RWPE2 (cell line): ENCODE measurements around the gene STMN1.

Source experiments
- ATAC-seq: fragments of 200-7000 bp; cut with Tn5 transposase; 3 replicates; pipeline ENCODE4 v1.9.1; 2021; ENCODE audit warnings: low read depth
- DNase-seq: peaks from one replicate; pipeline ENCODE4 v3.0.0-alpha.2; 2020; ENCODE audit warnings: low spot score
- H3K27ac ChIP-seq: fragments of 450-650 bp; 2 replicates; pipeline ENCODE4 v1.5.1; 2017; ENCODE audit warnings: mild to moderate bottlenecking; ENCODE audit not compliant: poor library complexity, severe bottlenecking
- H3K27me3 ChIP-seq: fragments of 250-450 bp; sonication (Bioruptor Pico); 2 replicates; pipeline ENCODE4 v1.5.1; 2021; ENCODE audit warnings: mild to moderate bottlenecking, moderate library complexity; ENCODE audit not compliant: insufficient read depth, poor library complexity, severe bottlenecking
- H3K36me3 ChIP-seq: fragments of 250-450 bp; sonication (Bioruptor Pico); 2 replicates; pipeline ENCODE4 v1.5.1; 2020; ENCODE audit warnings: low read depth, mild to moderate bottlenecking, moderate library complexity
- H3K4me1 ChIP-seq: fragments of 250-450 bp; sonication (Bioruptor Pico); 2 replicates; pipeline ENCODE4 v1.5.1; 2021; ENCODE audit warnings: mild to moderate bottlenecking, moderate library complexity; ENCODE audit not compliant: insufficient read depth, poor library complexity, severe bottlenecking
- H3K4me3 ChIP-seq: fragments of 250-450 bp; sonication (Bioruptor Pico); 2 replicates; pipeline ENCODE4 v1.5.1; 2021; ENCODE audit warnings: mild to moderate bottlenecking, moderate library complexity; ENCODE audit not compliant: severe bottlenecking
- H3K9me3 ChIP-seq: fragments of 250-450 bp; sonication (Bioruptor Pico); 2 replicates; pipeline ENCODE4 v1.5.1; 2021; ENCODE audit warnings: mild to moderate bottlenecking, moderate library complexity; ENCODE audit not compliant: severe bottlenecking
- CTCF ChIP-seq: fragments of 450-650 bp; IDR thresholded peaks from one replicate; pipeline ENCODE4 v1.5.1; 2017; ENCODE audit warnings: mild to moderate bottlenecking, moderate library complexity; ENCODE audit not compliant: poor library complexity, severe bottlenecking

The STMN1 gene

GRCh38 chr1:25876693-25877077 lies 29.5 kb downstream of the STMN1 start:
- peak overlapping the region; percentile 71 for H3K27ac ChIP-seq
- peak overlapping the region; percentile 2 for H3K4me3 ChIP-seq
- no peak for TF ChIP-seq CTCF
- peaks cover 24% of the 10 kb centered on the region for H3K4me1 ChIP-seq
- no peaks in the 10 kb centered on the region for H3K27me3 ChIP-seq
- ATAC-seq (no peak), DNase-seq (no peak)
- no peaks in the 10 kb centered on the region for H3K9me3 ChIP-seq
- H3K36me3 ChIP-seq = no peaks in the 10 kb centered on the region

- H3K9me3 ChIP-seq = no peaks in the 10 kb centered on the region
- DNase-seq (no peak), ATAC-seq (peak; percentile 48)
- TF ChIP-seq CTCF = no peak
- no peaks in the 10 kb centered on the region for H3K36me3 ChIP-seq
- H3K27me3 ChIP-seq = no peaks in the 10 kb centered on the region
- peak overlapping the region; percentile 42 for H3K4me3 ChIP-seq
- H3K4me1 ChIP-seq = peaks cover 30% of the 10 kb centered on the region
- H3K27ac ChIP-seq = peak overlapping the region; percentile 71
Observed at GRCh38 chr1:25875856-25876692, 30.1 kb downstream of the STMN1 start.

- peak; percentile 54 for ATAC-seq
- H3K9me3 ChIP-seq = no peaks in the 10 kb centered on the region
- TF ChIP-seq CTCF = peak; percentile 31
- H3K36me3 ChIP-seq = peaks cover 7% of the 10 kb centered on the region
- peaks cover 34% of the 10 kb centered on the region for H3K4me1 ChIP-seq
- H3K27me3 ChIP-seq = no peaks in the 10 kb centered on the region
- H3K4me3 ChIP-seq = peak within 1 kb of the TSS; percentile 42
- DNase-seq = no peak
- peak within 1 kb of the TSS; percentile 71 for H3K27ac ChIP-seq
Observed at GRCh38 chr1:25875154-25875855, 30.9 kb downstream of the STMN1 start, which contains the start of gene PAQR7. Gene PAQR7, minus strand, starts transcription at chr1:25875708. Its CDS starts 11,869 bp downstream, at chr1:25863839.

- TF ChIP-seq CTCF = no peak
- peak overlapping the region; percentile 42 for H3K4me3 ChIP-seq
- peaks cover 34% of the 10 kb centered on the region for H3K4me1 ChIP-seq
- no peaks in the 10 kb centered on the region for H3K9me3 ChIP-seq
- peak; percentile 23 for ATAC-seq
- H3K36me3 ChIP-seq = peaks cover 13% of the 10 kb centered on the region
- no peak for DNase-seq
- H3K27me3 ChIP-seq = no peaks in the 10 kb centered on the region
- peak overlapping the region; percentile 71 for H3K27ac ChIP-seq
Observed at GRCh38 chr1:25874635-25875153, 31.5 kb downstream of the STMN1 start.
